Naive B cell (primary cell): Measurements from ENCODE around the gene AXIN1. TPM values are rescaled to one million over a fixed set of nuclear protein-coding genes. Genes with fewer than 3 reads are reported as not detected.

ENCODE experiments used
- ATAC-seq, 2 donors: fragments of 150-1000 bp; cut with Tn5 transposase; 2 replicates each; pipeline ENCODE4 v1.10.0; 2021; ENCODE audit warnings: low read depth in 2 of 2, mild to moderate bottlenecking in 2 of 2, moderate library complexity in 2 of 2
- DNase-seq: peaks from one replicate; pipeline ENCODE4 v3.0.0; 2022
- H3K27ac Mint-ChIP-seq, 6 donors: one replicate each; pipeline ENCODE4 v1.8.0; 2020 to 2022; ENCODE audit warnings: mild to moderate bottlenecking in 6 of 6, mixed read lengths in 6 of 6, moderate library complexity in 5 of 6, inconsistent platforms in 2 of 6
- H3K27me3 Mint-ChIP-seq, 3 donors: one replicate each; pipeline ENCODE4 v1.8.0; 2021 to 2022; ENCODE audit warnings: mixed read lengths in 3 of 3, mild to moderate bottlenecking in 1 of 3
- H3K36me3 Mint-ChIP-seq, 2 donors: one replicate each; pipeline ENCODE4 v1.8.0; 2020 to 2022; ENCODE audit warnings: mixed read lengths in 2 of 2, inconsistent platforms in 1 of 2, mild to moderate bottlenecking in 1 of 2
- H3K4me1 Mint-ChIP-seq, 3 donors: one replicate each; pipeline ENCODE4 v1.8.0; 2020 to 2022; ENCODE audit warnings: mixed read lengths in 3 of 3, inconsistent platforms in 1 of 3, mild to moderate bottlenecking in 1 of 3, moderate library complexity in 1 of 3
- H3K4me3 Mint-ChIP-seq, 8 donors: one replicate each; pipeline ENCODE4 v1.8.0; 2020 to 2022; ENCODE audit warnings: mild to moderate bottlenecking in 8 of 8, mixed read lengths in 8 of 8, moderate library complexity in 8 of 8, inconsistent platforms in 2 of 8
- H3K9me3 Mint-ChIP-seq, 7 donors: one replicate each; pipeline ENCODE4 v1.8.0; 2020 to 2022; ENCODE audit warnings: mixed read lengths in 7 of 7, mild to moderate bottlenecking in 5 of 7, inconsistent platforms in 2 of 7, moderate library complexity in 1 of 7
- polyA plus RNA-seq, 6 donors: library from polyadenylated mRNA; unstranded; fragments of 300-500 nt; fragmentation: Illumina TruSeq; gene quantifications; one replicate each; pipeline ENCODE4 v1.2.3, GENCODE V29; 2021; ENCODE audit warnings: low read depth in 6 of 6

The AXIN1 gene
- polyA plus RNA-seq, 6 donors from 2014 or later: 0.93 to 2.7 (median 1.9) TPM

- Mint-ChIP-seq H3K36me3 (no peaks in the 10 kb centered on the region), H3K27ac (peak overlapping the region in 1 of 6 donors; percentile 15), H3K27me3 (no peaks in the 10 kb centered on the region), H3K4me1 (peaks cover 28 to 41% (median 30%) of the 10 kb centered on the region in 3 donors), H3K4me3 (no peak overlapping the region), H3K9me3 (no peaks in the 10 kb centered on the region)
- DNase-seq (no peak), ATAC-seq (no peak)
Measured at GRCh38 chr16:318628-319027, 33.9 kb downstream of the AXIN1 start.

- no peak for DNase-seq
- no peaks in the 10 kb centered on the region for H3K27me3 Mint-ChIP-seq
- H3K27ac Mint-ChIP-seq: no peak overlapping the region
- H3K36me3 Mint-ChIP-seq: no peaks in the 10 kb centered on the region
- no peaks in the 10 kb centered on the region for H3K9me3 Mint-ChIP-seq
- H3K4me3 Mint-ChIP-seq: peak overlapping the region in 1 of 8 donors; percentile 48
- H3K4me1 Mint-ChIP-seq: peaks cover 19 to 31% (median 22%) of the 10 kb centered on the region in 3 donors
- ATAC-seq: no peak
Measured at GRCh38 chr16:317583-317982, 34.9 kb downstream of the AXIN1 start.

GRCh38 chr16:316741-317464 is 35.6 kb downstream of the AXIN1 start:
- Mint-ChIP-seq H3K27me3 (no peaks in the 10 kb centered on the region), H3K4me1 (peaks cover 16 to 27% (median 20%) of the 10 kb centered on the region in 3 donors), H3K36me3 (no peaks in the 10 kb centered on the region), H3K9me3 (no peaks in the 10 kb centered on the region), H3K27ac (no peak overlapping the region), H3K4me3 (no peak overlapping the region)
- DNase-seq: no peak
- no peak for ATAC-seq

- H3K4me3 Mint-ChIP-seq: peak overlapping the region in 1 of 8 donors; percentile 3
- no peaks in the 10 kb centered on the region for H3K36me3 Mint-ChIP-seq
- ATAC-seq: no peak
- peak overlapping the region in 1 of 6 donors; percentile 59 for H3K27ac Mint-ChIP-seq
- no peaks in the 10 kb centered on the region for H3K9me3 Mint-ChIP-seq
- peaks cover 11 to 18% (median 13%) of the 10 kb centered on the region in 3 donors for H3K4me1 Mint-ChIP-seq
- DNase-seq: no peak
- H3K27me3 Mint-ChIP-seq: no peaks in the 10 kb centered on the region
Measured at GRCh38 chr16:314795-315299, 37.7 kb downstream of the AXIN1 start.

GRCh38 chr16:314351-314750 is 38.2 kb downstream of the AXIN1 start:
- Mint-ChIP-seq H3K4me1 (peaks cover 7 to 14% (median 10%) of the 10 kb centered on the region in 3 donors), H3K27me3 (no peaks in the 10 kb centered on the region)

GRCh38 chr16:311725-312124 is 40.8 kb downstream of the AXIN1 start:
- no peaks in the 10 kb centered on the region for H3K27me3 Mint-ChIP-seq
- DNase-seq: no peak
- no peaks in the 10 kb centered on the region for H3K36me3 Mint-ChIP-seq
- no peak for ATAC-seq
- H3K4me3 Mint-ChIP-seq: no peak overlapping the region
- peak overlapping the region in 2 of 6 donors; percentile 61 to 62 for H3K27ac Mint-ChIP-seq
- no peaks in the 10 kb centered on the region for H3K9me3 Mint-ChIP-seq
- H3K4me1 Mint-ChIP-seq: peaks cover 0 to 4% (median 3%) of the 10 kb centered on the region in 3 donors

More at GRCh38 chr16:314351-314750, 38.2 kb downstream of the AXIN1 start:
- Mint-ChIP-seq H3K36me3 (no peaks in the 10 kb centered on the region), H3K9me3 (no peaks in the 10 kb centered on the region), H3K27ac (no peak overlapping the region), H3K4me3 (no peak overlapping the region)
- DNase-seq (no peak), ATAC-seq (no peak)

- Mint-ChIP-seq H3K27me3 (no peaks in the 10 kb centered on the region), H3K4me3 (no peak overlapping the region), H3K27ac (peak overlapping the region in 1 of 6 donors; percentile 29), H3K36me3 (no peaks in the 10 kb centered on the region), H3K4me1 (peaks cover 0 to 4% (median 4%) of the 10 kb centered on the region in 3 donors), H3K9me3 (no peaks in the 10 kb centered on the region)
- DNase-seq (no peak), ATAC-seq (no peak)
Measured at GRCh38 chr16:309476-309875, 43.0 kb downstream of the AXIN1 start.

- Mint-ChIP-seq H3K4me3 (no peak overlapping the region), H3K9me3 (no peaks in the 10 kb centered on the region), H3K27ac (no peak overlapping the region), H3K36me3 (no peaks in the 10 kb centered on the region), H3K4me1 (peaks cover 0 to 4% (median 4%) of the 10 kb centered on the region in 3 donors), H3K27me3 (no peaks in the 10 kb centered on the region)
- DNase-seq (no peak), ATAC-seq (no peak)
Measured at GRCh38 chr16:307691-308312, 44.7 kb downstream of the AXIN1 start.

- Mint-ChIP-seq H3K9me3 (no peaks in the 10 kb centered on the region), H3K4me1 (peaks cover 0 to 4% (median 4%) of the 10 kb centered on the region in 3 donors), H3K27me3 (no peaks in the 10 kb centered on the region), H3K36me3 (no peaks in the 10 kb centered on the region), H3K27ac (no peak overlapping the region), H3K4me3 (no peak overlapping the region)
- ATAC-seq: no peak
- DNase-seq: no peak
Measured at GRCh38 chr16:306911-307370, 45.6 kb downstream of the AXIN1 start.

GRCh38 chr16:305916-306626 is 46.5 kb downstream of the AXIN1 start:
- ATAC-seq (no peak), DNase-seq (no peak)
- no peaks in the 10 kb centered on the region for H3K27me3 Mint-ChIP-seq
- peaks cover 0 to 4% (median 4%) of the 10 kb centered on the region in 3 donors for H3K4me1 Mint-ChIP-seq
- no peaks in the 10 kb centered on the region for H3K9me3 Mint-ChIP-seq
- peak overlapping the region in 1 of 8 donors; percentile 22 for H3K4me3 Mint-ChIP-seq
- peak overlapping the region in 3 of 6 donors; percentile 44 to 75 (median 69) for H3K27ac Mint-ChIP-seq
- H3K36me3 Mint-ChIP-seq: no peaks in the 10 kb centered on the region

- peak; percentile 50 to 72 for ATAC-seq
- Mint-ChIP-seq H3K27ac (peak overlapping the region in 1 of 6 donors; percentile 88), H3K4me3 (no peak overlapping the region), H3K4me1 (peaks cover 0 to 4% (median 0%) of the 10 kb centered on the region in 3 donors), H3K27me3 (no peaks in the 10 kb centered on the region), H3K36me3 (no peaks in the 10 kb centered on the region), H3K9me3 (no peaks in the 10 kb centered on the region)
- no peak for DNase-seq
Measured at GRCh38 chr16:303760-304505, 48.6 kb downstream of the AXIN1 start.

- H3K36me3 Mint-ChIP-seq: no peaks in the 10 kb centered on the region
- H3K27ac Mint-ChIP-seq: no peak overlapping the region
- H3K9me3 Mint-ChIP-seq: no peaks in the 10 kb centered on the region
- no peak for ATAC-seq
- H3K27me3 Mint-ChIP-seq: no peaks in the 10 kb centered on the region
- H3K4me3 Mint-ChIP-seq: no peak overlapping the region
- no peak for DNase-seq
- H3K4me1 Mint-ChIP-seq: peaks cover 0 to 4% (median 0%) of the 10 kb centered on the region in 3 donors
Measured at GRCh38 chr16:301950-302349, 50.6 kb downstream of the AXIN1 start.

GRCh38 chr16:301235-301634 is 51.3 kb downstream of the AXIN1 start:
- Mint-ChIP-seq H3K4me1 (no peaks in the 10 kb centered on the region), H3K4me3 (no peak overlapping the region), H3K27ac (no peak overlapping the region), H3K9me3 (no peaks in the 10 kb centered on the region), H3K36me3 (no peaks in the 10 kb centered on the region), H3K27me3 (no peaks in the 10 kb centered on the region)
- DNase-seq: no peak
- no peak for ATAC-seq
